Measurements from ENCODE around the gene FBXW11.
"Not testable (repeated sequence)": the region's sequence is repeated elsewhere in the genome, so short reads cannot be mapped to it uniquely, and the experiment has no call there.

Gene FBXW11

DNA sequence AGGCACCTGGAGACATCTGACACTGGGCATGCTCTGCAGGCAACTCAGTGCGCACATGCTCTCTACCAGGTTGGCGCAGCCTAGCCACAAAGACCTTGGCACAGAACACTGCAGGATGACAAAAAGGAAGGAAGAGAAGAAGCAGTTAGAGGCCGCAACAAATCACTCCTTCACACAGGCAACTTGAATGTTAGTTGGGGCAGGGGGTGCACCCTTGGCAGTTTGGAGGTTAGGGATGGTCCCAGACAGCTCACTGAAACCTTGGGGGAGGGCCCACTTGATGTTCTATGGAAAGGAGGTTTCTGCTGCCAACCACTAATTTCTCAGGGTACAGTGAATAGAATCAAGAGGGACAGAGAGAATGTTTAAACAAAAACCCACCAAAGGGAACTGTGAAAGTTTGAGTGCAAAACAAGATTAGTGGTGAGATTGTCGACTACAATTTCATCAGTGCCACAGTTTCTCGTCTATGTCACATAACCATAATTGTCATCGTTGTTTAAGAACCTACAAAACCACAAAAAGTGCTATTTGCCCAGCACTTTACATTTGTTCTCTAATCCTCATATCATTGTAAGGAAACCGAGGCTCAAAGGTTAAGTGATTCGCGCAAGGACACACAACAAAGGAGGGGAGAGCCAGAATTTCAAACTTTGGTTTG is 48.7 kb downstream of the FBXW11 start:
- no peak for DNase-seq (ENCODE audit: low read depth, low spot score)
- H3K27ac ChIP-seq: no peak overlapping the region

- no peak overlapping the region for H3K27ac ChIP-seq
Observed at GRCh38 chr5:171956887-171957495, 49.4 kb downstream of the FBXW11 start.

GRCh38 chr5:171956314-171956713 is 50.1 kb downstream of the FBXW11 start:
- no peak overlapping the region for H3K27ac ChIP-seq

More at GRCh38 chr5:171956887-171957495, 49.4 kb downstream of the FBXW11 start:
- no peak for DNase-seq (ENCODE audit: low read depth, low spot score)

GRCh38 chr5:171955761-171956160 is 50.7 kb downstream of the FBXW11 start:
- DNase-seq (ENCODE audit: low read depth, low spot score): no peak

More at GRCh38 chr5:171956314-171956713, 50.1 kb downstream of the FBXW11 start:
- DNase-seq (ENCODE audit: low read depth, low spot score): no peak

GRCh38 chr5:171954721-171955120 is 51.7 kb downstream of the FBXW11 start:
- no peak for DNase-seq (ENCODE audit: low read depth, low spot score)
- H3K27ac ChIP-seq: peak overlapping the region; percentile 86

More at GRCh38 chr5:171955761-171956160, 50.7 kb downstream of the FBXW11 start:
- peak overlapping the region; percentile 86 for H3K27ac ChIP-seq

DNA sequence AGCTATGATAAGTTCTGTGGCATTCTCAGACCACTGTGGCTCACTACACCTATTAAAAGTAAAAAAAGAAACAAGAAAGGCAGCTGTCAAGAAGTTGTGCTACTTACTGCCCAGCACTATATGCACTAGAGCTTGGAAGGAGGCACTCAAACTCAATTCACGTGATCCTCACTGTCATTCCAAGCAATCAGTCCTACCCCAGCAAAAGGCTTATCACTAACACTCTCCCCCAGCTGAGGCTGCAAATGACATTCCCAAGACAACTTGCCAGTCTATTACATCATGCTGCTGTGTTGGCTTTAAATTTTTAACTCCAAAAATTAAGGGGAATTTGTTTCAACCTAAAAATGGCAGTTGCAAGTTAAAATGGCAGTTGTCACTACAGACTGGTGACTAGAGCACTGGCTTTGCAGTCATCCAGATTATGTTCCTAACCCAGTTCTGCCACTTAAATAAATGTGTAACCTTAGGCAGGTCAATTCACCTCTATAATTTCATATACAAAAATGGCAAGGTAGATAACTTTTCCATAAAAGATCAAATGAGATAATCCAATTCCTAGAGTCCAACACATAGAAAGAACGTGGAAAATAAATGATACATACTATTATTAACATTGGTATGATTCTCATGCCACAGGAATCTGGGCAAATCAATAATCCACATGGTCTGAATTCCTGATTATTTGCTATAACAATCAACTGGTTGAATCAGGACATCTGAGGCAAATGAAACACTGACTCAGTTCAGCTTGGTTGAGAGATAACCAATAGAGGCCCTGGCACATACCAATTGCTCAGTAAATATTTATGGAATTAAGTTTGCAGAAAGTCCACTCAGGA is 52.4 kb downstream of the FBXW11 start:
- peak overlapping the region; percentile 86 for H3K27ac ChIP-seq
- DNase-seq (ENCODE audit: low read depth, low spot score): no peak

- no peak overlapping the region for H3K27ac ChIP-seq
- DNase-seq (ENCODE audit: low read depth, low spot score): no peak
Observed at GRCh38 chr5:171952021-171952420, 54.4 kb downstream of the FBXW11 start.

DNA sequence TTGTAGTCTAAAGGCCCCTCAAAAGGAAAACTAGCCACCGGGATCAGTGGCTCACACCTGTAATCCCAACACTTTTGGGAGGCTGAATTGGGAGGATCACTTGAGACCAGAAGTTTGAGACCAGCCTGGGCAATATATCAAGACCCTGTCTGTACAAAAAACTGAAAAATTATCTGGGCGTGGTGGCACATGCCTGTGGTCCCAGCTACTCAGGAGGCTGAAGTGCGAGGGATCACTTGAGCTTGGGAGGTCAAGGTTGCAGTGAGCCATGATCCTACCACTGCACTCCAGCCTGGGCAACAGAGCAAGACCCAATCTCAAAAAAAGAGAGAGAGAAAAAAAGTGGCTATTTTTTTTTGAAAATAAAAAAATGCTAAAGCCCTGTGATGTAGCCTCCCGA is 55.2 kb downstream of the FBXW11 start:
- H3K27ac ChIP-seq: no peak overlapping the region
- no peak for DNase-seq (ENCODE audit: low read depth, low spot score)

- DNase-seq (ENCODE audit: low read depth, low spot score): no peak
- H3K27ac ChIP-seq: peak overlapping the region; percentile 38
Observed at GRCh38 chr5:171946000-171946781, 60.2 kb downstream of the FBXW11 start.

DNA sequence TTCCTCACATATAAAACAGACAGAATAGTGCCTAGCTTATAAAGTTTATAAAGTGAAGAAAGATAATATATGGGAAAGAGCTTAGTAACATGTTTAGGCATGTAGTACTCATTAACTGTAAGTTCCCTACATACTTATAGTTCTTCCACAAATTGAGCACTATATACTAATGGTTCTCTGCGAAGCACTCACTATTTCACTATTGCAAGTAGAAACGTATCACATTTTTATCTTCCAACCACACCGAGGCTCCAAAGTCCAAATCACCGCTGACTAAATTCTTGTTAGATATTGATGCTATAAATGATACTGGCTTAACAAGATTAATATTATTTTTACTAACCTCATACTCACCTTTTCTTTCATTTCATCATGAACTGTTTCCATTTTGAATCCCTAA is 61.0 kb downstream of the FBXW11 start:
- H3K27ac ChIP-seq: peak overlapping the region; percentile 38
- DNase-seq (ENCODE audit: low read depth, low spot score): no peak

GRCh38 chr5:171945066-171945465 is 61.4 kb downstream of the FBXW11 start:
- H3K27ac ChIP-seq: peak overlapping the region; percentile 38
- no peak for DNase-seq (ENCODE audit: low read depth, low spot score)

DNA sequence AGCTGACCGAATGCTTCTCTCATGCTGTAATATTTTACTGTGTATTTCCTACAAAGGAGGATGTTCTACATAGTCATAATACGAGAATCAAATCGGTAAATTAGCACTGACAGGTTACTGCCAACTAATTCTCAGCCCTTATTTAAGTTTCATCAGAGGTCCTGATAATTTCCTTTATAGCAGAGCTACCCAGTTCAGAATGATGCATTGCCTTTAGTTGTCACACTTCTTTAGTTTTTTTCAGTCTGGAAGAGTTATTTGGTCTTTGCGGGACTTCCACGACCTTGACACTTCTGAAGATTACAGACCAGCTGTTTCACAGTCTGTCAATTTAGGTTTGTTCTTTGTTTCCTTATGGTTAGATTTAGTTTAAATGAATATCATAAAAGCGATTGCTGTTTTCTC is 64.3 kb downstream of the FBXW11 start:
- H3K27ac ChIP-seq; DNase-seq (ENCODE audit: low read depth, low spot score): not testable (repeated sequence)

GRCh38 chr5:171941675-171942074 is 64.8 kb downstream of the FBXW11 start:
- DNase-seq (ENCODE audit: low read depth, low spot score); H3K27ac ChIP-seq: not testable (repeated sequence)

DNA sequence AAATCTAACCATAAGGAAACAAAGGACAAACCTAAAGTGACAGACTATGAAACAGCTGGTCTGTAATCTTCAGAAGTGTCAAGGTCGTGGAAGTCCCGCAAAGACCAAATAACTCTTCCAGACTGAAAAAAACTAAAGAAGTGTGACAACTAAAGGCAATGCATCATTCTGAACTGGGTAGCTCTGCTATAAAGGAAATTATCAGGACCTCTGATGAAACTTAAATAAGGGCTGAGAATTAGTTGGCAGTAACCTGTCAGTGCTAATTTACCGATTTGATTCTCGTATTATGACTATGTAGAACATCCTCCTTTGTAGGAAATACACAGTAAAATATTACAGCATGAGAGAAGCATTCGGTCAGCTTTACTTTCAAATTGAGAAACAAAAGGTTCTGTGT is 65.2 kb downstream of the FBXW11 start:
- H3K27ac ChIP-seq; DNase-seq (ENCODE audit: low read depth, low spot score): not testable (repeated sequence)

DNA sequence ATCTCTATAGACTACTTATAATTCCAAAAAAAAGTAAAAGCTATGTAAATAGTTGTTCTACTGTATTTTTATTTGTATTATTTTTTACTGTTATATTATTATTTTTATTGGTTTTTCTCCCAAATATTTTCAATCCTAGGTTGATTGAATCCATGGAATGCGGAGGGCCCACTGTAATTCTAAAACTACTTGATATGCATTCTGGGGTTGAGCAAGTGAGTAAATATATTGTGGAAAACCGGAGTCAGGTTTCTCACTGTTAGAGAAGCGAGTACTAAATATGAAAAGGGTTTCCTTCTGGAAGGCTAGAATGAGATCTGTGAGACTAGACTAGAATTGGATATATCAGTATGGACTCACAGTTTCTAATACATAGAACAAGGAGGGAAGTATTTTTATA is 66.5 kb downstream of the FBXW11 start:
- peak overlapping the region; percentile 33 for H3K27ac ChIP-seq
- no peak for DNase-seq (ENCODE audit: low read depth, low spot score)

DNA sequence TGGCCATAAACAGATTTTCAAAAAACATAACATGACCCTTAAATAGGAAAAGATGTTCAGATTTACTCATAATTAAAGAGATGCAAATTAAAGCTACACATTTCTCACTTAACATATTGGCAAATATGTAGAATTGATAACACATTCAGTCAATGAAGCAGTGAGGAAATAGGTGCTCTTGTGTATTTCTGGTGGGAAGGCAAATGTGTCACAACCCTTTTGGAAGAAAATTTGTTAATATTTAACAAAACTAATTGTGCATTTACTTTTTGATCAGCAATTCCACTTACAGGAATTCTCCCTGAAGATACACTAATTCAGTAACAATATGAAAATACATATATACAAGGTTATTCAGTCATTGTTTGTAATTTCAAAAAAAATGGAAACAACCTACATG is 68.1 kb downstream of the FBXW11 start:
- no peak overlapping the region for H3K27ac ChIP-seq
- DNase-seq (ENCODE audit: low read depth, low spot score): no peak

DNA sequence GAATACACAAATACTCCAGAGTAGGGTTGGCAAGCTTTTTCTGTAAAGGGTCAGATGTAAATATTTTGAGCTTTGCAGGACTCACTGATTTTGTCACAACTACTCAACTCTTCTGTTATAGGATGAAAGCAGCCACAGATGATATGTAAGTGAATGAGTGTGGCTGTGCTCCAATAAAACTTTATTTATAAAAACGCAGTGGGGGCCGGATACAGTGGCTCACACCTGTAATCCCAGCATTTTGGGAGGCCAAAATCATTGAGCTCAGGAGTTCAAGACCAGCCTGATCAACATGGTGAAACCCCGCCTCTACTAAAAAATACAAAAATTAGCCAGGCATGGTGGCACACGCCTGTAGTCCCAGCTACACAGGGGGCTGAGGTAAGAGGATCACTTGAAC is 69.1 kb downstream of the FBXW11 start:
- H3K27ac ChIP-seq: no peak overlapping the region
- DNase-seq (ENCODE audit: low read depth, low spot score): no peak

DNA sequence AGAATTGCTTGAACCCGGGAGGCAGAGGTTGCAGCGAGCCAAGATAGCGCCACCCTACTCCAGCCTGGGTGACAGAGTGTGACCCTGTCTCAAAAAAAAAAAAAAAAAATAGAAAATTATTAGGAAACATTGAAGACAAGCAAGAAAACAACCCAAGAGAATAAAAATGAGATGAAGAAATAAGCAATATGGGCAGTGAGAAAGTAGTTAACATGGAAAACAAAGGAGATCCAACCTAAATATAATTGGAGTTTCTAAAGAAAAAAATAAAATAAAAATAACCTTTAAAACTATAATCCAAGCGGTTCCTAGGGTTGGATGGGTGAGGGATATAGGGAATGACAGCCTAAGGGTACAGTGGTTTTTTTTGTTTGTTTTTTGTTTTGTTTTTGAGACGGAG is 71.9 kb downstream of the FBXW11 start:
- no peak overlapping the region for H3K27ac ChIP-seq
- no peak for DNase-seq (ENCODE audit: low read depth, low spot score)

DNA sequence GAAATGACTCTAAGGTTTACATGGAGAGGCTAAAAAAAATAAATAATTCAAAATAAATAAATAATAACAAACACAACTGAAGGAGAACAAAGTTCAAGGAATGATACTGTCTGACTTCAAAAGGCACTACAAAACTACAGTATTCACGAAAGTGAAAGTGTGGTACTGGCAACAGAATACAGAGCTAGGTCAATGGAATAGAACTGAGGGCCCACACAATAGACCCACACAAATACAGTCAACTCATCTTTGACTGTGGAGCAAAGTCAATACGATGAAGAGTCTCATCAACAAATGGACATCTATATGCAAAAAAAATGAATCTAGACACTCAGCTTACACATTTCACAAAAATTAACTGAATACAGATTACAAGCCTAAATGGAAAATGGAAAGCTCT is 75.3 kb downstream of the FBXW11 start:
- H3K27ac ChIP-seq: no peak overlapping the region
- DNase-seq (ENCODE audit: low read depth, low spot score): no peak

- no peak overlapping the region for H3K27ac ChIP-seq
- DNase-seq (ENCODE audit: low read depth, low spot score): no peak
Observed at GRCh38 chr5:171927345-171927941, 79.0 kb downstream of the FBXW11 start.

Measured in epithelial cell of prostate (primary cell).